OCI-LY3 (cell line): ENCODE results near the gene GPN3.
A peak's percentile ranks its signal among the peaks of the same experiment; 100 is the strongest.

Experiments
- H2AFZ ChIP-seq: fragments of 200-600, 300-600 bp; shearing (Covaris generic); 2 replicates; pipeline ENCODE4 v1.6.0; 2014; ENCODE audit warnings: antibody characterized with exemption, low read depth, low read length
- H3K27ac ChIP-seq: fragments of 200-600, 300-600 bp; sonication (generic); 2 replicates; pipeline ENCODE4 v1.5.1; 2014; ENCODE audit warnings: mild to moderate bottlenecking, low read length, moderate library complexity, mixed read lengths
- H3K27me3 ChIP-seq: fragments of 200-600, 300-600 bp; sonication (generic); 2 replicates; pipeline ENCODE4 v1.6.1; 2014; ENCODE audit warnings: low read depth, low read length, mixed read lengths
- H3K36me3 ChIP-seq: fragments of 200-600, 300-600 bp; sonication (generic); replicated peaks from 2 replicates; pipeline ENCODE3; 2014; ENCODE audit warnings: low read depth, low read length, mixed read lengths
- H3K4me1 ChIP-seq: fragments of 300-600, 200-600 bp; sonication (generic); 2 replicates; pipeline ENCODE4 v1.6.1; 2014; ENCODE audit warnings: low read length, mixed read lengths
- H3K4me2 ChIP-seq: fragments of 200-600, 300-600 bp; sonication (generic); 2 replicates; pipeline ENCODE4 v1.6.1; 2014; ENCODE audit warnings: low read length, mixed read lengths
- H3K4me3 ChIP-seq: fragments of 300-600, 200-600 bp; sonication (generic); 2 replicates; pipeline ENCODE4 v1.5.1; 2014; ENCODE audit warnings: antibody characterized with exemption, mild to moderate bottlenecking, low read length, moderate library complexity
- H3K79me2 ChIP-seq: fragments of 300-600, 200-600 bp; shearing (Covaris generic); 2 replicates; pipeline ENCODE4 v1.6.1; 2014; ENCODE audit warnings: mild to moderate bottlenecking, low read length, mixed read lengths
- H3K9ac ChIP-seq: fragments of 300-600, 200-600 bp; shearing (Covaris generic); 2 replicates; pipeline ENCODE4 v1.6.0; 2014; ENCODE audit warnings: mild to moderate bottlenecking, low read length, moderate library complexity
- H3K9me3 ChIP-seq: fragments of 200-600, 300-600 bp; shearing (Covaris generic); 2 replicates; pipeline ENCODE4 v1.6.1; 2014; ENCODE audit warnings: low read length, mixed read lengths; ENCODE audit not compliant: insufficient read depth
- H4K20me1 ChIP-seq: fragments of 200-600, 300-600 bp; sonication (generic); 2 replicates; pipeline ENCODE4 v1.6.1; 2016; ENCODE audit warnings: low read length, mixed read lengths; ENCODE audit not compliant: insufficient read depth
- EZH2phosphoT487 ChIP-seq: fragments of 200-600 bp; shearing (Covaris generic); IDR thresholded peaks from 2 replicates; pipeline ENCODE4 v1.6.1; 2018; ENCODE audit warnings: antibody characterized with exemption, mixed run types, low read depth
- TF ChIP-seq, protein P1 (sequence below): fragments of 200-600, 300-600 bp; sonication (generic); IDR thresholded peaks from 2 replicates; pipeline ENCODE4 v1.5.1; 2014; ENCODE audit warnings: antibody characterized with exemption, low read length, low read depth

Gene GPN3

DNA sequence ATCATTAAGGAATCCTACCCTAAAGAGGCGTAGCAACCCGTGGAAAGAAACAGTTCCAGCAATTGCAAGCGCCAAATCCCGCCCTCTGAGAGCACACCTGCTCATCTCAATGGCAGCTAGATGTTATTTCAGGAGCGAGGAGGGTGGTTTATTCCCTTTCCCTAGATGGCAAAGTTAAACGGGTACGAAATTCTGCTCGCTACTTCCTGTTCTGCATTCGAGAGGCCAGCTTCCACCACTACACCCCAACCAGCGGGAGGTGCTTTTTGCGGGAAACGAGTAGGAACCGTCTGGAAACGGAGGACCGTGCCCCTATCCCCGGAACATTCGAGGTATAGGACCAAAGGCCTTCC, 33.3 kb upstream of the GPN3 start:
- H3K4me2 ChIP-seq, result peak overlapping the region; percentile 91
- no peaks in the 10 kb centered on the region for H3K9me3 ChIP-seq
- peak overlapping the region; percentile 47 for H3K27ac ChIP-seq
- no peaks in the 10 kb centered on the region for H3K27me3 ChIP-seq
- H3K9ac ChIP-seq, result peak overlapping the region; percentile 82
- peaks cover 13% of the 10 kb centered on the region for H3K36me3 ChIP-seq
- H3K79me2 ChIP-seq, result peaks cover 37% of the 10 kb centered on the region
- H3K4me3 ChIP-seq, result peak overlapping the region; percentile 88
- H3K4me1 ChIP-seq, result peaks cover 18% of the 10 kb centered on the region
- H2AFZ ChIP-seq, result no peak overlapping the region
- no peaks in the 10 kb centered on the region for H4K20me1 ChIP-seq
- TF ChIP-seq, protein P1, sequence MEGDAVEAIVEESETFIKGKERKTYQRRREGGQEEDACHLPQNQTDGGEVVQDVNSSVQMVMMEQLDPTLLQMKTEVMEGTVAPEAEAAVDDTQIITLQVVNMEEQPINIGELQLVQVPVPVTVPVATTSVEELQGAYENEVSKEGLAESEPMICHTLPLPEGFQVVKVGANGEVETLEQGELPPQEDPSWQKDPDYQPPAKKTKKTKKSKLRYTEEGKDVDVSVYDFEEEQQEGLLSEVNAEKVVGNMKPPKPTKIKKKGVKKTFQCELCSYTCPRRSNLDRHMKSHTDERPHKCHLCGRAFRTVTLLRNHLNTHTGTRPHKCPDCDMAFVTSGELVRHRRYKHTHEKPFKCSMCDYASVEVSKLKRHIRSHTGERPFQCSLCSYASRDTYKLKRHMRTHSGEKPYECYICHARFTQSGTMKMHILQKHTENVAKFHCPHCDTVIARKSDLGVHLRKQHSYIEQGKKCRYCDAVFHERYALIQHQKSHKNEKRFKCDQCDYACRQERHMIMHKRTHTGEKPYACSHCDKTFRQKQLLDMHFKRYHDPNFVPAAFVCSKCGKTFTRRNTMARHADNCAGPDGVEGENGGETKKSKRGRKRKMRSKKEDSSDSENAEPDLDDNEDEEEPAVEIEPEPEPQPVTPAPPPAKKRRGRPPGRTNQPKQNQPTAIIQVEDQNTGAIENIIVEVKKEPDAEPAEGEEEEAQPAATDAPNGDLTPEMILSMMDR, result no peak
- TF ChIP-seq EZH2phosphoT487, result no peak

DNA sequence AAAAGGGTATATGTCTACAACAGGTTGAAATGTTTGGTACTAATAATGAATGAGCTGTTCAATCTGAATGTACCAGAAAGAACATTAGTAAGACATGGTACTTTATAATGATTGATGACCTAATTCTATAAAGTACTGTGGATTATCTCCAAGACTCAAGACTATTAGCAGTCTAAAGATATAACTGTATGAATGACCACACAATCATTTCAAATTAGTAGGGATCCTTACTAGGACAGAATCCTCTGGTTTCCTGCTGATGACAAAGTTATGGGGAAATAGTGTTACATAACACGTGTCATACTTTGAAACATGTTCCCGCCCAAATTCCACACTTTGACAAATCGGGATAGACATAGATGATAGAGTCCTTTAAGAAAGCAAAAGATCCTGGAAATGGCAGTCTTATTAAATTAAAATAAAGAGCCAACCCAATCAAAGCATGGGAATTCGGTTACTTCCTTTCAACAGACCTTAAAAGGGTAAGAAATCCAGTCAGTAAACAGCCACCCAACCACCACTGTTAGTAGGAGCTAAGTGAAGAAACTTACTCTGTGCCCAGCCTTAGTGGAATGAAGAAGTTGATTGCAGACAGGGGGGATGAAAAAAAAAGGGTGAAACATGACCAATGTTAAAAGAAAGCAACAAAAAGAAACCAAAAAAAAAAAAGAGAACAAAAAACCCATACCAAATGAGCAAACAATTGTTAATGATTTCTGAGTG, 31.1 kb upstream of the GPN3 start:
- H3K27me3 ChIP-seq, result no peaks in the 10 kb centered on the region
- H4K20me1 ChIP-seq, result no peaks in the 10 kb centered on the region
- TF ChIP-seq, protein P1, result no peak
- TF ChIP-seq EZH2phosphoT487, result no peak
- H3K4me3 ChIP-seq, result no peak overlapping the region
- H2AFZ ChIP-seq, result no peak overlapping the region
- H3K27ac ChIP-seq, result no peak overlapping the region
- H3K9ac ChIP-seq, result no peak overlapping the region
- peaks cover 27% of the 10 kb centered on the region for H3K36me3 ChIP-seq
- H3K9me3 ChIP-seq, result no peaks in the 10 kb centered on the region
- peaks cover 40% of the 10 kb centered on the region for H3K79me2 ChIP-seq
- no peak overlapping the region for H3K4me2 ChIP-seq
- peaks cover 18% of the 10 kb centered on the region for H3K4me1 ChIP-seq

DNA sequence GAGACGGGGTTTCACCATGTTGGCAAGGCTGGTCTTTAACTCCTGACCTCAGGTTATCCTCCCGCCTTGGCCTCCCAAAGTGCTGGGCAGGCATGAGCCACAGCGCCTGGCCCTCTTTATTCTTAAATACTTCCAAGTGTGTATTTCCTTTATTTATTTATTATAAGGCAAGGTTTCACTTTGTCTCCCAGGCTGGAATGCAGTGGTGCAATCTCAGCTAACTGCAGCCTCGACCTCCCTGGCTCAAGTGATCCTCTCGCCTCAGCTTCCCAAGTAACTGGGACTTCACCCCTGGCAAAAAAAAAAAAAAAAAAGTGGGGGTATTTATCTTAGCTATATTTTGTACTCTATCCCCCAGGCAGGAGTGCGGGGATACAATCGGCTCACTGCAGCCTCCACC, 7.4 kb upstream of the GPN3 start:
- H4K20me1 ChIP-seq, result no peaks in the 10 kb centered on the region
- TF ChIP-seq, protein P1, result no peak
- no peak for TF ChIP-seq EZH2phosphoT487
- no peak overlapping the region for H2AFZ ChIP-seq
- H3K4me3 ChIP-seq, result no peak overlapping the region
- no peaks in the 10 kb centered on the region for H3K9me3 ChIP-seq
- no peak overlapping the region for H3K9ac ChIP-seq
- H3K4me1 ChIP-seq, result peaks cover 13% of the 10 kb centered on the region
- H3K79me2 ChIP-seq, result peaks cover 19% of the 10 kb centered on the region
- H3K27me3 ChIP-seq, result no peaks in the 10 kb centered on the region
- no peak overlapping the region for H3K4me2 ChIP-seq
- peaks cover 17% of the 10 kb centered on the region for H3K36me3 ChIP-seq
- H3K27ac ChIP-seq, result no peak overlapping the region

DNA sequence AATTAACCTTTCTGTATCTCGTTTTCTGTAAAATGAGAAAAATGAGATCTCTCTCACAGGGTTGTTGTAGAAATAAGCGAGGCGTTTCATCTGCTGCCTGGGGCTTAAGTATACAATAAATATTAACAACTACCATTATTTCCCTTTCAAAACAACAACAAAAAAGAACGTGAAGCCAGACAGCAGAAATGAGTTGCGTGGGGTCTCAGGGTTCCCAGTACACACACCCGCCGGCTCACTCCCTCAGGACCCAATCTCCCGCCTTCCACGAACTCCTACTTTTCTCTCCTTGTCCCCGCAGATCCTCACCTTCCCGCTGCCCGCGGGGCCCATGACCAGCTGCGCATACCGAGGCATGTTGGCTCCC, 227 bp downstream of the GPN3 start:
- peak overlapping the region; percentile 77 for H3K9ac ChIP-seq
- H3K4me2 ChIP-seq, result peak overlapping the region; percentile 92
- no peaks in the 10 kb centered on the region for H3K27me3 ChIP-seq
- peaks cover 32% of the 10 kb centered on the region for H3K4me1 ChIP-seq
- H4K20me1 ChIP-seq, result no peaks in the 10 kb centered on the region
- H3K9me3 ChIP-seq, result no peaks in the 10 kb centered on the region
- peaks cover 49% of the 10 kb centered on the region for H3K79me2 ChIP-seq
- H3K27ac ChIP-seq, result no peak overlapping the region
- H3K4me3 ChIP-seq, result peak overlapping the region; percentile 83
- no peak for TF ChIP-seq EZH2phosphoT487
- TF ChIP-seq, protein P1, result no peak
- peaks cover 18% of the 10 kb centered on the region for H3K36me3 ChIP-seq
- H2AFZ ChIP-seq, result peak overlapping the region; percentile 37; the same call in 1 of the 2 replicates
